Panc1 (cell line): ENCODE measurements around the gene COL4A4. TPM values are rescaled to one million over a fixed set of nuclear protein-coding genes. Genes with fewer than 3 reads are reported as not detected.

Source experiments
- ATAC-seq: fragments of 200-7000 bp; cut with Tn5 transposase; 2 replicates; pipeline ENCODE4 v1.9.1; 2020; ENCODE audit warnings: mild to moderate bottlenecking, moderate library complexity
- BruUV-seq: library from RNA; stranded (reverse); fragments of 400-500 nt; replicated peaks from 2 replicates; lab custom pipeline; 2021; lab: Mats Ljungman, UMichigan
- CTCF ChIA-PET: fragments of 300-600 bp; sonication (Branson Sonifier 250); formaldehyde crosslinking; loops from one replicate; lab custom pipeline; 2022; ENCODE audit warnings: antibody characterized with exemption; lab: Charles Lee
- POLR2A ChIA-PET: fragments of 300-600 bp; sonication (Branson Sonifier 250); formaldehyde crosslinking; loops from one replicate; lab custom pipeline; 2022; ENCODE audit warnings: antibody characterized with exemption; lab: Charles Lee
- DNase-seq: peaks from one replicate; pipeline ENCODE4 v3.0.0-alpha.2; 2010; ENCODE audit warnings: low read depth, low spot score
- H3K27ac ChIP-seq: 2 replicates; pipeline ENCODE4 v1.5.1; 2011; ENCODE audit warnings: mild to moderate bottlenecking, low read length, inconsistent platforms
- H3K27me3 ChIP-seq: fragments of 200-500 bp; sonication (Bioruptor generic); 2 replicates; pipeline ENCODE4 v1.6.0; 2014; ENCODE audit warnings: low read length, inconsistent platforms; ENCODE audit not compliant: control insufficient read depth, insufficient read depth
- H3K36me3 ChIP-seq: fragments of 200-500 bp; sonication (Bioruptor generic); 2 replicates; pipeline ENCODE4 v1.5.1; 2014; ENCODE audit warnings: inconsistent platforms, mild to moderate bottlenecking, low read length, moderate library complexity; ENCODE audit not compliant: control insufficient read depth, insufficient read depth
- H3K4me1 ChIP-seq: 2 replicates; pipeline ENCODE4 v1.5.1; 2011; ENCODE audit warnings: inconsistent platforms, mild to moderate bottlenecking, low read length, moderate library complexity; ENCODE audit not compliant: control insufficient read depth, insufficient read depth
- H3K4me3 ChIP-seq, 2 experiments: 2 replicates each; pipeline ENCODE4 v1.5.1; 2011 to 2012; ENCODE audit warnings: low read depth in 2 of 2, low read length in 2 of 2, mild to moderate bottlenecking in 2 of 2, inconsistent platforms in 1 of 2, moderate library complexity in 1 of 2
- H3K9me3 ChIP-seq: fragments of 200-500 bp; sonication (Bioruptor generic); 2 replicates; pipeline ENCODE4 v1.5.1; 2014; ENCODE audit warnings: low read depth, mild to moderate bottlenecking, inconsistent platforms, low read length, moderate library complexity; ENCODE audit not compliant: control insufficient read depth, insufficient read depth
- POLR2AphosphoS5 ChIP-seq: IDR thresholded peaks from 2 replicates; pipeline ENCODE4 v1.6.1; 2012; ENCODE audit warnings: mild to moderate bottlenecking, low read depth, low read length, moderate library complexity
- SIN3A ChIP-seq: IDR thresholded peaks from 2 replicates; pipeline ENCODE4 v1.6.1; 2012; ENCODE audit warnings: low read depth, mild to moderate bottlenecking, low read length, moderate library complexity, borderline replicate concordance; ENCODE audit not compliant: insufficient read depth
- TCF7L2 ChIP-seq: IDR thresholded peaks from 2 replicates; pipeline ENCODE4 v1.6.1; 2011; ENCODE audit warnings: mild to moderate bottlenecking, low read depth, low read length, inconsistent platforms
- in situ Hi-C: cut with HindIII; loops from 2 replicates; pipeline ENCODE4 v1.10.0; 2016; ENCODE audit warnings: low sequenced_read_pairs, low pct_unique_long_range_greater_than_20kb
- intact Hi-C: fragments of 100-400 bp; cut with micrococcal nuclease; formaldehyde crosslinking; loops from one replicate; pipeline ENCODE4 v1.10.0; 2022; ENCODE audit not compliant: unreplicated experiment
- total RNA-seq: library from RNA; stranded (reverse); gene quantifications from one replicate; pipeline ENCODE4 v1.2.1, GENCODE V29; 2021; ENCODE audit not compliant: unreplicated experiment
- TF ChIP-seq, protein P1 (sequence below), 2 experiments: IDR thresholded peaks; 2 replicates each; pipeline ENCODE4 v1.6.1; 2011 to 2012; ENCODE audit warnings: low read depth in 2 of 2, control low read depth in 1 of 2, low read length in 1 of 2, mild to moderate bottlenecking in 1 of 2, moderate library complexity in 1 of 2; ENCODE audit not compliant: insufficient read depth in 1 of 2
- TF ChIP-seq, protein P2 (sequence below): fragments of 450-650 bp; IDR thresholded peaks from 2 replicates; pipeline ENCODE4 v1.5.1; 2017; ENCODE audit warnings: mild to moderate bottlenecking

Gene COL4A4
- total RNA-seq, 1 experiment from 2014 or later, result 0.13 TPM

- Histone ChIP-seq H3K9me3 (no peaks in the 10 kb centered on the region), H3K4me1 (no peaks in the 10 kb centered on the region), H3K4me3 (no peak overlapping the region), H3K27me3 (no peaks in the 10 kb centered on the region), H3K27ac (no peak overlapping the region), H3K36me3 (no peaks in the 10 kb centered on the region)
- intact Hi-C loops, result no loop called here
- ChIA-PET POLR2A (no interaction called here), CTCF (no interaction called here)
- BruUV-seq, result no TSS peak
- no peak for DNase-seq
- no peak for TF ChIP-seq SIN3A
- TF ChIP-seq, protein P1, sequence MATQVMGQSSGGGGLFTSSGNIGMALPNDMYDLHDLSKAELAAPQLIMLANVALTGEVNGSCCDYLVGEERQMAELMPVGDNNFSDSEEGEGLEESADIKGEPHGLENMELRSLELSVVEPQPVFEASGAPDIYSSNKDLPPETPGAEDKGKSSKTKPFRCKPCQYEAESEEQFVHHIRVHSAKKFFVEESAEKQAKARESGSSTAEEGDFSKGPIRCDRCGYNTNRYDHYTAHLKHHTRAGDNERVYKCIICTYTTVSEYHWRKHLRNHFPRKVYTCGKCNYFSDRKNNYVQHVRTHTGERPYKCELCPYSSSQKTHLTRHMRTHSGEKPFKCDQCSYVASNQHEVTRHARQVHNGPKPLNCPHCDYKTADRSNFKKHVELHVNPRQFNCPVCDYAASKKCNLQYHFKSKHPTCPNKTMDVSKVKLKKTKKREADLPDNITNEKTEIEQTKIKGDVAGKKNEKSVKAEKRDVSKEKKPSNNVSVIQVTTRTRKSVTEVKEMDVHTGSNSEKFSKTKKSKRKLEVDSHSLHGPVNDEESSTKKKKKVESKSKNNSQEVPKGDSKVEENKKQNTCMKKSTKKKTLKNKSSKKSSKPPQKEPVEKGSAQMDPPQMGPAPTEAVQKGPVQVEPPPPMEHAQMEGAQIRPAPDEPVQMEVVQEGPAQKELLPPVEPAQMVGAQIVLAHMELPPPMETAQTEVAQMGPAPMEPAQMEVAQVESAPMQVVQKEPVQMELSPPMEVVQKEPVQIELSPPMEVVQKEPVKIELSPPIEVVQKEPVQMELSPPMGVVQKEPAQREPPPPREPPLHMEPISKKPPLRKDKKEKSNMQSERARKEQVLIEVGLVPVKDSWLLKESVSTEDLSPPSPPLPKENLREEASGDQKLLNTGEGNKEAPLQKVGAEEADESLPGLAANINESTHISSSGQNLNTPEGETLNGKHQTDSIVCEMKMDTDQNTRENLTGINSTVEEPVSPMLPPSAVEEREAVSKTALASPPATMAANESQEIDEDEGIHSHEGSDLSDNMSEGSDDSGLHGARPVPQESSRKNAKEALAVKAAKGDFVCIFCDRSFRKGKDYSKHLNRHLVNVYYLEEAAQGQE (IDR thresholded peaks at IDR 0.05; ENCODE audit: insufficient read depth in 1 of 2, low read depth in 2 of 2, low read length in 1 of 2), result no peak
- no peak for TF ChIP-seq TCF7L2
- TF ChIP-seq POLR2AphosphoS5, result no peak
- in situ Hi-C loops, result no loop called here
- ATAC-seq, result no peak
These were observed 134.4 kb downstream of the COL4A4 start for GRCh38 chr2:227029426-227030105.

DNA sequence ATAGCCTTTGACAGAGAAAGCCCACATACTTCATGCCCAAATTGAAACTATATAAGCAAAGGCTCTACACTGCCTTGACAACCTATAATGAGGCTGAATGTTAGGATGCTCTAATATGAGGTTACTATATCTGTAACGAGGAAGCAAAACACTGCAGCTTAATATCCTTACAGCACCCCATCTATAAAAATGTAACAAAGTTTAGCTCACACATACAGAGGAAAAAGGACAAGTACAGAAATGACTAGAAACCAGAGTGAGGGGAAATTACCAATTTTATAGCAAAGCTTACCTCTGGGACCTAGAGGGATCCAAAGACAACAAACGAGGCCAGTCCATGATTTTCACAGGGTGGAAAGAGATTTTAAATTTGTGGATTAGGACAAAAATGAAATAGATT is 138.5 kb downstream of the COL4A4 start:
- ChIA-PET CTCF (no interaction called here), POLR2A (no interaction called here)
- H3K27ac ChIP-seq, result no peak overlapping the region
- no peak for TF ChIP-seq POLR2AphosphoS5
- no peak for TF ChIP-seq SIN3A
- no peak for TF ChIP-seq TCF7L2
- TF ChIP-seq, protein P1 (IDR thresholded peaks at IDR 0.05; ENCODE audit: insufficient read depth in 1 of 2, low read depth in 2 of 2, low read length in 1 of 2), result no peak
- TF ChIP-seq, protein P2, sequence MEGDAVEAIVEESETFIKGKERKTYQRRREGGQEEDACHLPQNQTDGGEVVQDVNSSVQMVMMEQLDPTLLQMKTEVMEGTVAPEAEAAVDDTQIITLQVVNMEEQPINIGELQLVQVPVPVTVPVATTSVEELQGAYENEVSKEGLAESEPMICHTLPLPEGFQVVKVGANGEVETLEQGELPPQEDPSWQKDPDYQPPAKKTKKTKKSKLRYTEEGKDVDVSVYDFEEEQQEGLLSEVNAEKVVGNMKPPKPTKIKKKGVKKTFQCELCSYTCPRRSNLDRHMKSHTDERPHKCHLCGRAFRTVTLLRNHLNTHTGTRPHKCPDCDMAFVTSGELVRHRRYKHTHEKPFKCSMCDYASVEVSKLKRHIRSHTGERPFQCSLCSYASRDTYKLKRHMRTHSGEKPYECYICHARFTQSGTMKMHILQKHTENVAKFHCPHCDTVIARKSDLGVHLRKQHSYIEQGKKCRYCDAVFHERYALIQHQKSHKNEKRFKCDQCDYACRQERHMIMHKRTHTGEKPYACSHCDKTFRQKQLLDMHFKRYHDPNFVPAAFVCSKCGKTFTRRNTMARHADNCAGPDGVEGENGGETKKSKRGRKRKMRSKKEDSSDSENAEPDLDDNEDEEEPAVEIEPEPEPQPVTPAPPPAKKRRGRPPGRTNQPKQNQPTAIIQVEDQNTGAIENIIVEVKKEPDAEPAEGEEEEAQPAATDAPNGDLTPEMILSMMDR, result no peak
- no peak for ATAC-seq
- DNase-seq, result no peak
- H3K27me3 ChIP-seq, result no peaks in the 10 kb centered on the region
- H3K36me3 ChIP-seq, result no peaks in the 10 kb centered on the region
- no peaks in the 10 kb centered on the region for H3K4me1 ChIP-seq
- in situ Hi-C loops (no loop called here), intact Hi-C loops (no loop called here)
- H3K9me3 ChIP-seq, result no peaks in the 10 kb centered on the region
- BruUV-seq, result no TSS peak
- no peak overlapping the region for H3K4me3 ChIP-seq
